ENCODE measurements around the gene VSX1. TPM values are rescaled to one million over a fixed set of nuclear protein-coding genes. Genes with fewer than 3 reads are reported as not detected.
A peak's percentile ranks its signal among the peaks of the same experiment; 100 is the strongest.

Gene VSX1
- total RNA-seq, 1 donor: not detected

DNA sequence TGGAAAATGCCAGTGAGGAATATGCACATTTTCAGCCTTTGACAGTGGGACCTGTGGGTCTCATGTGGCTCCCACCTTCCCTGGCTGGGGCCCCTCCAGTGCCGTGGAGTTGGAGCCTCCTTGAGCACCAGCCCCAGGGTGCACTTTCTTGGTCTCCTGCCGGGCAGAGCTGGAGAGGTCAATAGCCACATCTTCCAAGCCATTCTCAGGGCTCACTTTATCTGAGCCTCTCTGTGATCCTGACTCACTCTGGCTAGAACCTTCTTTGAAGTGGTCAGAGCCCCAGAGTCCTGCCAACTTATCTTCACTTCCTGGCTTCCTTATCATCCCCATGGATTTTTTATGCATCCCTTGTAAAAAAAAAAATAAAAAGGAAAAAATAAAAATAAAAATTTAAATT lies 5.7 kb downstream of the VSX1 start:
- H3K79me2 ChIP-seq (ENCODE audit: insufficient read depth, low read length): no peaks in the 10 kb centered on the region
- no peaks in the 10 kb centered on the region for H4K20me1 ChIP-seq (ENCODE audit: insufficient read depth, low read length)
- no peak overlapping the region for H3K4me3 ChIP-seq (ENCODE audit: insufficient read depth, low read length)
- H2AFZ ChIP-seq (ENCODE audit: low read length): no peak overlapping the region
- no peak overlapping the region for H3K4me2 ChIP-seq (ENCODE audit: insufficient read depth, low read length)
- H3K27me3 ChIP-seq (ENCODE audit: insufficient read depth, low read length): peaks cover 93% of the 10 kb centered on the region
- no peak overlapping the region for H3K27ac ChIP-seq (ENCODE audit: low read depth, low read length)
- no peak for DNase-seq (ENCODE audit: insufficient read length, low spot score, missing footprints)
- H3K9me3 ChIP-seq (ENCODE audit: low read depth, low read length): no peaks in the 10 kb centered on the region
- no peaks in the 10 kb centered on the region for H3K36me3 ChIP-seq (ENCODE audit: insufficient read depth, low read length)
- H3K4me1 ChIP-seq (ENCODE audit: insufficient read depth, low read length): peaks cover 11% of the 10 kb centered on the region
- no peak for TF ChIP-seq CTCF (IDR thresholded peaks at IDR 0.05; ENCODE audit: extremely low read depth, low read depth, low read length)

- no peaks in the 10 kb centered on the region for H3K9me3 ChIP-seq (ENCODE audit: low read depth, low read length)
- peaks cover 92% of the 10 kb centered on the region for H3K27me3 ChIP-seq (ENCODE audit: insufficient read depth, low read length)
- H4K20me1 ChIP-seq (ENCODE audit: insufficient read depth, low read length): no peaks in the 10 kb centered on the region
- H3K4me2 ChIP-seq (ENCODE audit: insufficient read depth, low read length): no peak overlapping the region
- H3K36me3 ChIP-seq (ENCODE audit: insufficient read depth, low read length): no peaks in the 10 kb centered on the region
- peaks cover 11% of the 10 kb centered on the region for H3K4me1 ChIP-seq (ENCODE audit: insufficient read depth, low read length)
- no peak overlapping the region for H3K27ac ChIP-seq (ENCODE audit: low read depth, low read length)
- H3K4me3 ChIP-seq (ENCODE audit: insufficient read depth, low read length): no peak overlapping the region
- no peak for TF ChIP-seq CTCF (IDR thresholded peaks at IDR 0.05; ENCODE audit: extremely low read depth, low read depth, low read length)
- no peak overlapping the region for H2AFZ ChIP-seq (ENCODE audit: low read length)
- no peaks in the 10 kb centered on the region for H3K79me2 ChIP-seq (ENCODE audit: insufficient read depth, low read length)
- no peak for DNase-seq (ENCODE audit: insufficient read length, low spot score, missing footprints)
Measured at GRCh38 chr20:25073544-25073943, 8.4 kb downstream of the VSX1 start.

GRCh38 chr20:25072226-25072811 lies 9.6 kb downstream of the VSX1 start:
- no peaks in the 10 kb centered on the region for H4K20me1 ChIP-seq (ENCODE audit: insufficient read depth, low read length)
- H2AFZ ChIP-seq (ENCODE audit: low read length): no peak overlapping the region
- no peaks in the 10 kb centered on the region for H3K36me3 ChIP-seq (ENCODE audit: insufficient read depth, low read length)
- H3K4me1 ChIP-seq (ENCODE audit: insufficient read depth, low read length): peaks cover 9% of the 10 kb centered on the region
- no peaks in the 10 kb centered on the region for H3K79me2 ChIP-seq (ENCODE audit: insufficient read depth, low read length)
- no peak overlapping the region for H3K4me2 ChIP-seq (ENCODE audit: insufficient read depth, low read length)
- peak; percentile 31 for DNase-seq (ENCODE audit: insufficient read length, low spot score, missing footprints)
- TF ChIP-seq CTCF (IDR thresholded peaks at IDR 0.05; ENCODE audit: extremely low read depth, low read depth, low read length): no peak
- H3K27ac ChIP-seq (ENCODE audit: low read depth, low read length): no peak overlapping the region
- H3K4me3 ChIP-seq (ENCODE audit: insufficient read depth, low read length): no peak overlapping the region
- H3K9me3 ChIP-seq (ENCODE audit: low read depth, low read length): no peaks in the 10 kb centered on the region
- H3K27me3 ChIP-seq (ENCODE audit: insufficient read depth, low read length): peaks cover 83% of the 10 kb centered on the region

- H3K79me2 ChIP-seq (ENCODE audit: insufficient read depth, low read length): no peaks in the 10 kb centered on the region
- no peak overlapping the region for H2AFZ ChIP-seq (ENCODE audit: low read length)
- no peak for TF ChIP-seq CTCF (IDR thresholded peaks at IDR 0.05; ENCODE audit: extremely low read depth, low read depth, low read length)
- DNase-seq (ENCODE audit: insufficient read length, low spot score, missing footprints): no peak
- H3K9me3 ChIP-seq (ENCODE audit: low read depth, low read length): no peaks in the 10 kb centered on the region
- no peaks in the 10 kb centered on the region for H4K20me1 ChIP-seq (ENCODE audit: insufficient read depth, low read length)
- no peak overlapping the region for H3K4me3 ChIP-seq (ENCODE audit: insufficient read depth, low read length)
- no peak overlapping the region for H3K4me2 ChIP-seq (ENCODE audit: insufficient read depth, low read length)
- H3K4me1 ChIP-seq (ENCODE audit: insufficient read depth, low read length): peaks cover 3% of the 10 kb centered on the region
- H3K36me3 ChIP-seq (ENCODE audit: insufficient read depth, low read length): no peaks in the 10 kb centered on the region
- no peak overlapping the region for H3K27ac ChIP-seq (ENCODE audit: low read depth, low read length)
- peaks cover 77% of the 10 kb centered on the region for H3K27me3 ChIP-seq (ENCODE audit: insufficient read depth, low read length)
Measured at GRCh38 chr20:25071734-25072133, 10.2 kb downstream of the VSX1 start.
